CMK (cell line): Measurements from ENCODE around the gene TBC1D9.

Experiments
- DNase-seq: peaks from one replicate; pipeline ENCODE4 v3.0.0-alpha.2; 2010; ENCODE audit warnings: low read depth

TBC1D9 gene

GRCh38 chr4:140645614-140646412, 110.4 kb downstream of the TBC1D9 start:
- DNase-seq = no peak

- no peak for DNase-seq
Observed at GRCh38 chr4:140645196-140645595, 111.0 kb downstream of the TBC1D9 start.

DNA sequence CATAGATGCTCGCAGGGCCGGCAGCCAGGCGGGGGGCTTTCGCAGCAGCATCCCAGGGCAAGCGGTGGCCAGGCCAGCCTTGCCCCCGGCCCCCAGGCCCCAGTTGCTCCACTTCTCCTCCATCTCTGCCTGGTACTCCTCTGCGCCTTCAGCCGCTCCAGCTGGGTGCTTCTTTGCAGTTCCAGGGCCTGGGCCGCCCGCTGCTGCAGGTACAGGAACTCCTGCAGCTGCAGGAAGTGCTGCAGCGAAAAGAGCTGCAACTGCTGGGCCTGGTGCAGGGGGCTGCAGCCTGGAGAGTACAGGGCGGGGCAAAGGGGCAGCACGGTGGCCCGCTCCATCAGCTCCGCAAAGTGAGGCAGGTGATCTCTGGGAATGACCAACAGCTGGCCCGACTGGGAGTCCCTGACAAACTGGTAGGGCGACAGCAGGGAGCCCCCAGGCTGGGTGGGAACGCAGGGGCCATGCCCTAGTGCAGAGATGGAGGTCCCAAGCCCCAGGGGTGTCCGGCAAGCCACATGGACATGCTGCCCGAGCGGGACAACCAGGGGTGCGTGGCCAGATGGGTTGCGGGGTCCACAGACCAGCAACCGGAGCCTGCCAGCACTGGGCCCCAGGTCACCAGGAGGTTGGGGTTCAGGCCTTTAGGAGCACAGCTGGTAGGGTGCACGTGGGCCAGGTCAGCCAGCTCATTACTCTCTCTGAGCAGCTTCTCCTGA, 111.6 kb downstream of the TBC1D9 start:
- DNase-seq = no peak

DNA sequence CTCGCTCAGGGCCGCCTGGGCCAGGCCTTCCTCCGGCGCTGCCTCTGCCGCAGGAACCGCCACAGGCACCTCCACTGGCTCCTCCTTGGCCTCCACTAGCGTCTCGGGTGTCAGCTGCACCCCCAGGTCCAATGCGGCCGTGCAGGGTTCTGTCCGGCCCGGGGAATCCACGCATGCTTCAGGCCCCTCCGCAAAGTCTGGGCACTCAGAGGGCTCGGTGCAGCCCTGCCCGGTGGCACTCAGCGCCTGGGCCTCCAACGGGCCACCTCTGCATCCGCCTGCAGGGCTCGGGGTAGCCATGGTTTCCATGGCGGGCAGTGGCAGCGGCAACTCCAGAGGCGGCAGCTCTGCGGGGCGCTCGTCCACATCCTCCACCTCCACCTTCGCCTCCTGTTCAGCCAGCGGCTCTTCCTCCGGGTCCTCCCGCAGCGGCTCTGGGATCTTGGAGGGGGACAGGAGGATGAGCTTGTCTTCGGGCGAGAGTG, 112.6 kb downstream of the TBC1D9 start:
- no peak for DNase-seq

DNA sequence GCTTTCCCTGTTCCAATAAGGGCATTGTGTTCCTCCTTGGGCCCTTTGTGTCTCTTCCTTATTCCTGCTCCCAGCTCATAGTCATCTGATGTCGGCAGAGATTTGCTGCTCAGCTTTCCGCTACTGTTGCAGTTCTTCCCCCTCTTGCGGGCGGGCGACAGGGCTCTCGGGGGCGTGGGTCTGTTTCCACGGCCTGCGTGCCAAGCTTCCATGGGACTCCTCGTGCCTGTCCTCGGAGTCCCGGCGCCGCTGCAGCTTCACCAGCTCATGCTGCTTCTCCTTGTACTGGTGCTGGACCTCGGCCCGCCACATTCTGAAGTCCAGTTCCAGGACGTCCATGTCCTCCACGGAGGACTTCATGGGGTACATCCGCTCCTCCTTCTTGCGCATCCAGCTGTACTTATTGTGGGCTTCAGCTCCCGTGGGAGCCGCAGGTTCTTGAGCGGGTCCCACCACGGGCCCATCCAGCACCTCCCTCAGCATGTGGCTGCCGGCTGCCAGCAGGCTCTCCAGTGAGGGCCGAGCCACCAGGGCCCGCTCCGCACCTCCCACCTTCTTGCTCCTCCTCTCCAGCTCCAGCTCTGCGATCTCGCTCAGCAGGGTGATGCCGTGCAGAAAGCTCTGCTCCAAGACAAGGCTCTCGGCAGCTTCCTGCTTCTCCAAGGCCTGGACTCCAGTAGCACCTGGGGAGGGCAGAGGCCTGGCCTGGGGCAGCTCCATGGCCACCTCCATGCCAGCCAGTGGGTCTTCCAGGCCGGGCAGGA, 113.3 kb downstream of the TBC1D9 start:
- no peak for DNase-seq

GRCh38 chr4:140641789-140642439, 114.3 kb downstream of the TBC1D9 start:
- DNase-seq = no peak

- DNase-seq = no peak
Observed at GRCh38 chr4:140641105-140641555, 115.1 kb downstream of the TBC1D9 start.

DNA sequence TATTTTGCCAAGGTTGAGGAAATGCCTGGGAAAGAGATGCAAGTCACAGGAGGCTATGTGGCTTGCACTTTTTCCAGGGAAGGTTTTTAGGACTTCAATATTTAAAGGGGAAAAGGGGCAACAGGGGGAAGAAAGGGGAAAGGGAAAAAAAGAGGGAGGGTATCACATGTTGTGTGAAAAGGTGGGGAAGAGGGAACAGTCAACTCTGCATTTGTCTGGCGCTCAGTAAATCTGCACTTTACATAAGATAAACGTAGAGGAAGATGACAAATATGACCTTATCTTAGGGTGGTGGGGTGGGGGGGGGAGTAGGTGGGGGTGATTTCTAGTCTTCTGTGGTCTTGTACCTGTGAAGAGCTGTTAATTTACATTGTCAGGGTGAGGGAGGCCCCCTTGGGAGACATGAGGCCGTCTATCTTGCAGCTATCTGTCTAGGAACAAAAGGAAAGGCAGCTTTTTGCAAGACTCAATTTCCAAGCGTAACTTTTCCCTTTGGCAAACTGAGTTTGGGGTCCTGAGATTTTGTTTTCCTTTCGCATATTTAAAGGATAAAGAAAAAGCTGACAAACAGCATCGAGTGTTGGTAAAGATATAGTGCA, 115.9 kb downstream of the TBC1D9 start:
- no peak for DNase-seq

DNA sequence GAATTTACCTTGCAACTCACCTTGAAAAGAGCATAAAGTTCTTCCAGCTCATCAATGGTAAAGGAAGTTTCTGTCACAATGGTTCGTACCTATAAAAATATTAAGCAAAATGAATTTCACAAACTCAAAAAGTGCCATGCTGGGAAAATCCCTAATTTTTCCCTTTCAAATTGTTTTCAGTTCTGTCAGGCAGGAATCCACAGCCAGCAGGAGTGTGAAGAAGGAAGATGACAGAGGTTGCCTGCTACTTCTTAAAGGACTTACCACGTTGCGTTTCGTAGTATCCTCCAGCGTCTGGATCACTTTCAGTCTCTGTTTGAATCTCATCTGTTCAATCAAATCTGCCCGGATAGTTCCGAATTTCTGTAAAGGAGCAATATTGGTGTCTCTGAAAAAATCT, 117.1 kb downstream of the TBC1D9 start:
- no peak for DNase-seq

- DNase-seq = no peak
Observed at GRCh38 chr4:140637836-140638235, 118.3 kb downstream of the TBC1D9 start.

DNA sequence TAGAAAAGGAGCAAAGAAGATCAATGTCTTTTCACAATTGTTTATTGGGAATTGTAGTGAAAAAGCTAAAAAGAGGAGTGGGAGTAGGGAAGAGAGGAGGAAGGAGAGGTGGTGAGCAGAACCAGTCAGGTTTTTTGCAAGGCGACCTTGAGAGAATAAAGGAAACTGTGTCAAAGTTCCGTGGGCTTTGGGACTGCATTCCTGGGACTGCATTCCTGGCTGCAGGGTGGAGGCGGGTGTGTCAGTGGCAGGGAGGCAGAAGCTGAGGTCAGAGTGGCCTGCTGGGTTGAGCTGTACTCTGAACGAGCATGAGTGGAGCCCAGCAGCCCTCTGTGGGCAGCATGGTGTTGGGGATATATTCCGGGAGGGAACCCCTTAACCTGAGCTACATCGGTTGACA, 120.6 kb downstream of the TBC1D9 start:
- no peak for DNase-seq

- no peak for DNase-seq
Observed at GRCh38 chr4:140633951-140634350, 122.2 kb downstream of the TBC1D9 start.

GRCh38 chr4:140633124-140633523, 123.1 kb downstream of the TBC1D9 start:
- DNase-seq = no peak

DNA sequence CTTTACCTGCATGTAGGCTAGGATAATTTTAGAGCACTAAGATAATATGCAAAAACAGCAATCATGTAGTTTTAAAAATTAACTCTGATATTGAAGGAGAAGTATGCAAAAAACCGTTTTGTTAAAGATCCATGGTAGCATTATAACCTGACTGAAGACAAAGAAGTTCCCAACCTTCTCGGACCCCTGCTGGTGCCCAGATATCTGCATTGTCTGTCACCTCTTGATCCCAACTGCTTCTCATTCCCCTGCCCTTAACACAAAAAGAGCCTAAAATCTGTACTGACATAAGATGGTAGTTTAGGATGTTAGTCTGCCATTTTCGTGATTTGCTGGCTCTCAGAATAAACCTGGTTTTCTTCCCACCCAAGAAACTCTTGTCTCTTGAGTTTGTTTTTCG, 125.9 kb downstream of the TBC1D9 start:
- DNase-seq = no peak

DNA sequence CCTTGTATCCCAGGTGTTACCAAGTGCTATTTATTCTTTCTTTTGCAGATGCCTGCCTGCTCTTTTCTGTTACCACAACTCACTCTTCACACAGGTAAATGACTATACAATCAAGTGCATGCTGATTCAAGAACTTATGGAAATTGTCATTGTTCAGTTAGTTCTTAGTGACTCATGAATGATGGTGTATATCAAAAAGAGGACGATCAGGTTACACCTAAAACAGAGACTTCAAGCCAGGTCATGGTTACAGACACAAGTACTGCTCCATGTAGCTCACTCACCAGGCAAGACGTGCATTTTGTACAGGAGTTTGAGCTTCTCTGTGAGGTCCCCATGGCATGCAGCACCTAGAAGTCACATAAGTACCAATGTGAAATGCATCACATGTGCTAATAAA, 128.2 kb downstream of the TBC1D9 start:
- no peak for DNase-seq

- DNase-seq = no peak
Observed at GRCh38 chr4:140626661-140627376, 129.4 kb downstream of the TBC1D9 start.

DNA sequence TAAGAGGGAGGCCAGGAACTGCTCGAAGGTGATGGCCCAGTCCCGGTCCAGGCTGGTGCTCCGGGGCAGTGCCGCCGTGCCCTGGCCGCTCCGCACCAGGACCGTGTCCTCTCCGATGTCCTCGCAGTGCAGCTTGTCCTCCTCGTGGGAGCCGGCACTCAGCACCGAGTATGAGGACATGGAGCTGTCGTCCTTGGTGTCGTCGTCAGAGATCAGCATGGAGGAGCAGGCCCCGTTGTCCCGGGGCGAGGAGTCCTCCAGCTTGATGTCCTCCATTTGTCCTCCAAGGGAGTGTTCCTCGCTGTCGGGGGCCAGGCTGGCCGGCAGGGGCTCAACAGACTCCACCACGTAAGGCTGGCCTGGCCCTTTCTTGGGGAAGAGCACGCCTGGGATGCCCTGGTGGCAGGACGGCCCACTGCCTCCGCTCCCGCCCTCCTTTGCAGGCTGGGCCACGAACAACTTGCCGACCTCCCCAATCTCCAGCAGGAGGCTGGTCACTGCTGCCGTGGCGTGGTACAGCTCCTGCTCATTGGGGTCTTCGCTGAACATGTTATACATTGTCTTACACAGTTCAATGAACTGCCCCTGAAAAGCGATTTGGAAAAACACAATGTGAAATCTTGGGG, 133.7 kb downstream of the TBC1D9 start:
- DNase-seq = no peak

DNA sequence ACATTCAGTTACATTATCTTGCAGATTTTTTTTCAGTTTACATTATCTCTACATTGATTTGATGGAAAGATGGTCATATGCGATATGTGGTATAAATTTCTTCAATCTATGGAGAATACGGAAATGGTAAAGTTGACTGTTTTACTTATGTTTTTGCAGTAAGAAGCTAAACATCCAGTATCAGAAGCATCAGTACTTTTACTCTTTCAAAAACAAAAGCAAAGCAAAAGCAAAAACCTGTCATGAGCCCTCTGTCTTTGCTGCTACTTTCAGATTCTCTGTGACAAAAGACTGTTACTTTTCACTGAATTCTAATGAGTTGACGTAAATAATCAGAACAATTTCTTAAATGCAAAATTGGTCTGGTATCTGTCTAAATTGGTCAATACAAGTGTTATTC, 135.0 kb downstream of the TBC1D9 start:
- DNase-seq = no peak

DNA sequence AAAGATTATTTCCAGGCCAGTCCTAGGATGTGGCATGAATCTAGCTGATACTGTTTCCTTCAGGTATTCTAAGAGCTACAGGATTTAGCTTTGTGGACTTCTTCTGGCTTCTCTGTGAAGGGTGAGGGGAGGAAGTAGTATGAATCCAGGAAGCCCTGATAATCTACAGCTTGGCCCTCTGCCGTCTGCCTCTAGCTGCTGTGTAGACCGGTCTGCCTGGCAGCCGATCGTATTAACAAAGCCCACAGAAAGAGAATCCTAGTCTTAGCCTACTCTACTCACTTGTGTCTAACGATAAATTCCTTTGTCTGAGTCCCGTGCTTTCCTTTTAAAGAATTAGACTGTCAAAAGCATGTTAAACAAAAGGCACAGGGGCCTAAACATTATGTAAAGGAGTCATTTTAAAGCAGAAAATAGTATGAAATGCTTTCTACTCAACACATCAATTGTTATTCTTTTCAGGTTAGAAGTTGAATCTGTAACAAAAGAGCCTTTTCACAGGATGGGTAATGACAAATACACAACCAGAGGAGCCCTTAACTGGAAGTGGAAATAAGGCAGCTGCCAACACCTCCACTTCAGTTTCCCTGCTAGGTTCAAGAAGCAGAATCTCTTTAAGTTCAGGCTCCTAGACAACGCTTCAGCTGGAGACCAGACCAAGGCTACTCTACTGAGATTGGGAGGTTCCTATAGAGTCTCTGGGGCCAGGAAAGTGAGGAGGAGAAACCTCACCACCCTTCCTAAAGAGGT, 138.5 kb downstream of the TBC1D9 start:
- DNase-seq = no peak

- no peak for DNase-seq
Observed at GRCh38 chr4:140615451-140615850, 140.7 kb downstream of the TBC1D9 start.
